IPS-15b (cell line): ENCODE results near the gene TTPAL.
"Not testable (repeated sequence)": the region's sequence is repeated elsewhere in the genome, so short reads cannot be mapped to it uniquely, and the experiment has no call there.

ENCODE experiments used
- H3K27me3 ChIP-seq: one replicate; pipeline ENCODE4 v1.6.1; 2013; ENCODE audit warnings: low read length; ENCODE audit not compliant: control insufficient read depth, insufficient read depth
- H3K36me3 ChIP-seq: one replicate; pipeline ENCODE4 v1.6.1; 2013; ENCODE audit warnings: low read length; ENCODE audit not compliant: control insufficient read depth, insufficient read depth
- H3K4me1 ChIP-seq: one replicate; pipeline ENCODE4 v1.6.1; 2013; ENCODE audit warnings: mild to moderate bottlenecking, low read length; ENCODE audit not compliant: control insufficient read depth, insufficient read depth
- H3K4me3 ChIP-seq: one replicate; pipeline ENCODE4 v1.5.1; 2013; ENCODE audit warnings: low read depth, low read length
- H3K9ac ChIP-seq: one replicate; pipeline ENCODE4 v1.6.1; 2013; ENCODE audit warnings: low read depth, mild to moderate bottlenecking, low read length
- H3K9me3 ChIP-seq: one replicate; pipeline ENCODE4 v1.6.1; 2013; ENCODE audit warnings: mild to moderate bottlenecking, low read length; ENCODE audit not compliant: control insufficient read depth, insufficient read depth

TTPAL gene

DNA sequence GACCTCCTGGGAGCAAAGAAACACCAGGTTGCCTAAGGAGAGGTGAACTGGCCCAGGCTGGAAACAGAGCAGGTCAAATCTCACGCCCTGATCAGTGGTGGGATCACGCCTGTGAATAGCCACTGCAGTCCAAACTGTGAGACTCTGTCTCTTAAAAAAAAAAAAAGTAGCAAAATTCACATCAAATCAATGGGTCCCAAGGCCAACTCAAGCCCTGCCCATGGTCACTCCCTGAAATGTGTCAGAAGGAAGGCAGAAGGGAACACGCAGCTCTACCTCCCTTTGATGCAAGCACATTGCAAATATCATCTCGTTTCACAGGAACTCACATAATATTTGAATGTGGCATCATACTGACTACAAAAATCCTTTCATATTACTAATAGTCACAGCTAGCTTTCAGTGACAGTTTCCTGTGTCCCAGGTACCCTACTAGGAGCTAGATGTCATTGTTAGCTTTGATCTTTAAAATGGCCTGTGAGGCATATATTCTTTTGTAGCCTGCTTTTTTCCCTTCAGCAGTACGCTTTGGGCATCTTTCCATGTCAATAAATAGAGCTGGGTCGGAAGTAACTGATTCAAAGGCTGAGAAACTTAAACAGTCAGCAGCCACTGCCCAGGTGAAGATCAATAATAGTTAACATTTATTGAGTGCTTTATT lies 14.4 kb upstream of the TTPAL start:
- Histone ChIP-seq H3K27me3 (no peaks in the 10 kb centered on the region), H3K4me3 (no peak overlapping the region), H3K36me3 (no peaks in the 10 kb centered on the region), H3K4me1 (no peaks in the 10 kb centered on the region), H3K9me3 (no peaks in the 10 kb centered on the region), H3K9ac (no peak overlapping the region)

DNA sequence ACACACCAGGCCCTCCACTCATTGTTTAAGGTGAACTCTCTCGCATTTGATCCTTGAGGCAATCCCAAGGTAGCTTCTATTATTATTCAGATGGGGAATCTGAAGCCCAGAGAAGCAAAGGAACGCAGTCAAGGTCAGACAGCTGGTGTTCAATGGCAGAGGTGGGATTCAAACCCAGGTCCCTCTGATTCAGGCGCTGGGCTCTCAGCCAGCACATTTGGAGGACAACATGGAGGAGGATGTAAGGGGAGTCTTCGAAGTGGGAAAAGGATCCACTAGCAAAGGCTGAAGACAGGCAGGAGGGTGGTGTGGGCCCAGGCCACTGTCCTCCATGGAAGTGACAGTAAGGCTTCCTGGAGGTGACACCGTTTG lies 13.9 kb upstream of the TTPAL start:
- Histone ChIP-seq H3K4me3 (no peak overlapping the region), H3K27me3 (no peaks in the 10 kb centered on the region), H3K4me1 (no peaks in the 10 kb centered on the region), H3K9me3 (no peaks in the 10 kb centered on the region), H3K9ac (no peak overlapping the region), H3K36me3 (no peaks in the 10 kb centered on the region)

DNA sequence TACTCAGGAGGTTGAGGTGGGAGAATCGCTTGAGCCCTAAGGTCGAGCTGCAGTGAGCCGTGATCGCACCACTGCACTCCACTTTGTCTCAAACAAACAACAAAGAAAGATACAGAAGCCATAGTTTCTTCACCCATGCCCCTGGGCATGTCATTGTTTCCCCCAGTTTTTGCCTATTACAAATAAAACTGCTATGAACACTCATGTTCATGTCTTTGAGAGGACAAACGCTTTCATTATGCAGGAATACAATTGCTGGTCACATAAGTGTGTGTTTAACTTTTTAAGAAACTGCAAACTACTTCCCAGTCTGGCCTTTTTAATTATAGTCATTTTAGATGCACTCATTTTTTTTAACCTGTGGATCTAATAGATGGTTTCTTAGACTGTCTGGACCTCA lies 12.2 kb upstream of the TTPAL start:
- Histone ChIP-seq H3K9ac (no peak overlapping the region), H3K4me1 (peaks cover 3% of the 10 kb centered on the region), H3K4me3 (no peak overlapping the region), H3K36me3 (no peaks in the 10 kb centered on the region), H3K27me3 (no peaks in the 10 kb centered on the region), H3K9me3 (no peaks in the 10 kb centered on the region)

DNA sequence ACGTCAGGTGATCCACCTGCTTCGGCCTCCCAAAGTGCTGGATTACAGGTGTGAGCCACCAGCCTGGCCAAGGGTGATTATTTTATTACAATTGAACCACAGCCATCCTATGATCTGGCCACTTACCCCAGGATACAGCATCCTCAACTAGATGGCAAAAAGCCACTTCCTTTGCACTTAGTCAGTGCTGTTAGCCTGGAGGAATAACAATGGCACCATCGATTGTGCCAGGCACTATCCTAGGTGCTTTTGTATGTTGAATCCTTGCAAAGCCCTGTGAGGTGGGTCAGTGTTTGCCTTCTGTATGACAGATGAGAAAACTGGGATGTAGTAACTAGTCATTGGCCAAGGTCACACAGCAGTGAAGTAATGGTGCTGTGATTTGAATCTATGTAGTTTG lies 11.2 kb upstream of the TTPAL start:
- H3K9me3 ChIP-seq = no peaks in the 10 kb centered on the region
- no peak overlapping the region for H3K9ac ChIP-seq
- H3K4me1 ChIP-seq = peaks cover 3% of the 10 kb centered on the region
- H3K27me3 ChIP-seq = no peaks in the 10 kb centered on the region
- H3K4me3 ChIP-seq = no peak overlapping the region
- no peaks in the 10 kb centered on the region for H3K36me3 ChIP-seq

DNA sequence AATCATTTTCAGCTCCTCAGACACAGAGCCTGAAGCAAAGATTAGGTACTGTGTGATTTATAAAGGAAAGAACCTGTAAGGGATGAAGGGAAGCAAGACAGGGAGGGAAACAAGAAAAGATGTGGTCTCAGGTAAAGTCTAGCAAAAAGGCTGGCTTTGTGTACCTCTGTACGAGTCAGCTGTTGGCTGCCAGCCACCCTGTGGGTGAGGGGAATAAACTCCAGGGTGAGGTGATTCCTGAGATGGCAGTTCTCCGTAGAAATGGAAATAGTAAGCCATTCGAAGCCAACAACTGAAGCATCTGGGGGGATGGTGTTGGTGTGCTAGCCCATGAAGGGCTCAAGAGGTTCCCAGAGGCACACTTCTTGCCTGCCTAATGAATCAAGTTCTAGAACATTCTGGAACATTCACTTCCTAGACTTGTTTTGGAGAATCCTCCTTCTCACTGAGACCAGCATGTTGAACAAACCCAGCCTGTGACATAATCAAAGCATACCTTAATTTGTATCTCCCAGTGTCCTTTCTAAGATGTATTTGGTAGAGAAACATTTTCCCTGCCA lies 10.6 kb upstream of the TTPAL start:
- Histone ChIP-seq H3K9ac (no peak overlapping the region), H3K36me3 (no peaks in the 10 kb centered on the region), H3K4me1 (peaks cover 3% of the 10 kb centered on the region), H3K27me3 (no peaks in the 10 kb centered on the region), H3K4me3 (no peak overlapping the region), H3K9me3 (no peaks in the 10 kb centered on the region)

DNA sequence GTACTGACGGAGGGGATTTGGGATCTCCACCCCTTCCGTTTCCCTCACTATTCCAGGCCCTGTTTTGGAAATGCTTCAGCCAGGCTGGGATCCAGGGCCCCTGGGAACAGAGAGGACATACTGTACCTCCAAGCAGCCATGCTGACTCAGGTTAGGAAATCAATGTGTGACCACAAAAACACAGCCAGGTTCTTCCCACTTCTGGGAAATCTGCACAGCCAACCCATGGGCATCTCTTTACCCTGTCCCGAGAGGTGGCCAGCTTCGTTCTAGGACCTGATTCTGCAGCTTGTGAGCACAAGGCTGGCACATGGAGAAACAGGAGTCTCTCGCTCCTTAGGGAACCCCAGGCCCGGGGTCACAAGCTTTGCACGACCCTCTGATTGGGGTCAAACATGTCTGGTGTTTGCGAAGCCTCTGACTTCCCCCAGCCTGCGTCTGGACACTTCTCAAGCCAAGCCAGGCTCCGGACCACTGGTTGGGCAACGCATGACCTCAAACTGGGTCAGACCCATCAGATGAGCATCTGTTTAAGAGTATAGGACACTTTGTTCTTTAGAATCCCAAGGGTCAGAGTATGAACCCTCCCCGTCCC lies 8.3 kb upstream of the TTPAL start:
- no peak overlapping the region for H3K9ac ChIP-seq
- H3K4me1 ChIP-seq = peaks cover 3% of the 10 kb centered on the region
- H3K4me3 ChIP-seq = no peak overlapping the region

DNA sequence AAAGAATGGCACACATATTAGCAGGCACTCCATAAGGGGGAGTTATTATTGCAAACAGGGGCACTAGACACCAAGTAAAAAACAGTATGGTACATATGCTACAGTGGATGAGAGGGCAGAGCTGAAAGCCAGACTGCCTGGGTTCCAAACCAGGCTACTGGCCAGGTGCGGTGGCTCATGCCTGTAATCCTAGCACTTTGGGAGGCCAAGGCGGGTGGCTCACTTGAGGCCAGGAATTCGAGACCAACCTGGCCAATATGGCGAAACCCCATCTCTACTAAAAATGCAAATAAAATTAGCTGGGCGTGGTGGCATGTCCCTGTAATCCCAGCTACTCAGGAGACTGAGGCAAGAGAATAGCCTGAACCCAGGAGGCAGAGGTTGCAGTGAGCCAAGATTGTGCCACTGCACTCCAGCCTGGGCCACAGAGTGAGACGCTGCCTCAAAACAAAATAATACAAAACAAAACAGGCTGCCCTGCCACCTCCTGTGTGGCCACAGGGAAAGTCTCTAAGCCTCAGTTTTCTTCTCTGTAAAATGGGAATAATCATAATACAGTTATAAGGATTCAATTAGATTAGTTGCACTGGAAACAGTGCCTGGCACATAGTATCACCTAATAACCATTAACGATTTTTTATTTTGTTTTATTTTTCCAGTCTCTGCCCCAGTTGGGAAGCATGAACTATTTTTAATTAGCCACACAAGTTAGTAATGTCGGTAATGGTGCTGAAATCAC lies 7.5 kb upstream of the TTPAL start:
- no peaks in the 10 kb centered on the region for H3K9me3 ChIP-seq
- H3K36me3 ChIP-seq = no peaks in the 10 kb centered on the region
- no peak overlapping the region for H3K9ac ChIP-seq
- no peaks in the 10 kb centered on the region for H3K27me3 ChIP-seq
- H3K4me1 ChIP-seq = peaks cover 3% of the 10 kb centered on the region
- no peak overlapping the region for H3K4me3 ChIP-seq

More for the DNA sequence above, 8.3 kb upstream of the TTPAL start:
- H3K9me3 ChIP-seq = no peaks in the 10 kb centered on the region
- no peaks in the 10 kb centered on the region for H3K36me3 ChIP-seq
- H3K27me3 ChIP-seq = no peaks in the 10 kb centered on the region

DNA sequence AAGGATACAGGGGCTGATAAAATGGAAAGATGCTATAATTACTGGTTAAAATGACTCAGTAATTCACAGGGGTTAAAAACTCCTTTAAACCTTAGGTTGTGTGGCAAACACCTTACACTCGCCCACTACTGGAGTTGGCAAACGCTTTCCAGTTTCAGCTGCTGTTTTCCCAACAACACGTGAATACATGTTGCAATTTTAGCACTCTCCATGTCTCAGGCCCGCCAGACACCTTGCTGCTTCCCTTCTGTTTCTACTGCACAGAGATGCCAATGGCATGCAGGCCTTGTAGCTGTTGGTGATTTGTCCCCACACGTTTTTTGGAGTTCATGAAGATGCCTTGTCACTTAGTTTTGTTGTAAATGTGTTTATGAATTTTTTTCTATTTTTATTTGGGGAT lies 5.3 kb upstream of the TTPAL start:
- Histone ChIP-seq H3K36me3 (no peaks in the 10 kb centered on the region), H3K9ac (no peak overlapping the region), H3K27me3 (no peaks in the 10 kb centered on the region), H3K4me3 (no peak overlapping the region), H3K9me3 (no peaks in the 10 kb centered on the region), H3K4me1 (peaks cover 5% of the 10 kb centered on the region)

DNA sequence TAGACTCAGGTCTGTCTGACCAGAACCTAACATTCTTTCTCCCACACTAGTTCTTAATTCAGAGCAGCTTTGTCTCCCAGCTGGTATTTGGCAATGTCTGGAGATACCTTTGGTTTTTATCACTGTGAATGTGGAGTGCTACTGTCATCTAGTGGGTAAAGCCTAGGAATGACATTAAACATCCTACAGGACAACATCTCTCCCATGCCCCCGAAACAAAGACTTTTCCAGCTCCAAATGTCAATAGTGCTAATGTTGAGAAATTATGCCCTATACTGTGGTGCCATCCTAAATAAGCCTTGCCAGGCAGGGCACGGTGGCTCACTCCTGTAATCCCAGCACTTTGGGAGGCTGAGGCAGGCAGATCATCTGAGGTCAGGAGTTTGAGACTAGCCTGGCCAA lies 4.2 kb upstream of the TTPAL start:
- Histone ChIP-seq H3K9ac (no peak overlapping the region), H3K36me3 (no peaks in the 10 kb centered on the region), H3K9me3 (no peaks in the 10 kb centered on the region), H3K27me3 (no peaks in the 10 kb centered on the region), H3K4me1 (peaks cover 6% of the 10 kb centered on the region), H3K4me3 (no peak overlapping the region)

DNA sequence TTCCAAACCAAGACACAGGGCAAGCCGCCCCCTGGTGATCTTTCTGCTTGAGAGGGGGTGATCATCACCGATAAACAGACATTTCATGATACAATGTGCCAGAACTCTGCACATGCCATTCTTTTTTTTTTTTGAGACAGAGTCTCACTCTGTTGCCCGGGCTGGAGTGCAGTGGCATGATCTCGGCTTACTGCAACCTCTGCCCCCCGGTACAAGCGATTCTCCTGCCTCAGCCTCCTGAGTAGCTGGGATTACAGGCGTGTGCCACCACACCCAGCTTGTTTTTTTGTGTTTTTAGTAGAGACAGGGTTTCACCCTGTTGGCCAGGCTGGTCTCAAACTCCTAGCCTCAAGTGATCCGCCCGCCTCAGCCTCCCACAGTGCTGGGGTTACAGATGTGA lies 3.4 kb upstream of the TTPAL start:
- H3K4me1 ChIP-seq, H3K9ac ChIP-seq, H3K27me3 ChIP-seq: not testable (repeated sequence)

DNA sequence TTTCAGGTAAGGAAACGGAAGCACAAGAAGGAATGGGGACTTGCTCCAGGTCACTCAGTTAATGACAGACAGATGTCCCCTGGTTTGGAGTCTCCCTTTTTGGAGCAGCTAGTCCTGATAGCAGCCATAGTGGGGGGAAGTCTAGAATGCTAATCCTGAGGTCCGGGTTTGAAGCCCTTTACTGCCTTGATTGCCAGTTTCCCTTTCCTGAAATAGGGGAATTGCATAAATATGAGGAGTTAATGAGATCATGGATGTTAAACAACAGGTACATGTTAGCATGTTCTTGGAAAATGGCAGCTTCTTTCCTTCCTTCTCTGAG lies 341 bp upstream of the TTPAL start:
- Histone ChIP-seq H3K9ac (no peak overlapping the region), H3K27me3 (no peaks in the 10 kb centered on the region), H3K4me3 (peak overlapping the region; percentile 92), H3K36me3 (no peaks in the 10 kb centered on the region), H3K4me1 (peaks cover 3% of the 10 kb centered on the region), H3K9me3 (no peaks in the 10 kb centered on the region)

More for the DNA sequence above, 3.4 kb upstream of the TTPAL start:
- H3K4me3 ChIP-seq, H3K9me3 ChIP-seq, H3K36me3 ChIP-seq: not testable (repeated sequence)

DNA sequence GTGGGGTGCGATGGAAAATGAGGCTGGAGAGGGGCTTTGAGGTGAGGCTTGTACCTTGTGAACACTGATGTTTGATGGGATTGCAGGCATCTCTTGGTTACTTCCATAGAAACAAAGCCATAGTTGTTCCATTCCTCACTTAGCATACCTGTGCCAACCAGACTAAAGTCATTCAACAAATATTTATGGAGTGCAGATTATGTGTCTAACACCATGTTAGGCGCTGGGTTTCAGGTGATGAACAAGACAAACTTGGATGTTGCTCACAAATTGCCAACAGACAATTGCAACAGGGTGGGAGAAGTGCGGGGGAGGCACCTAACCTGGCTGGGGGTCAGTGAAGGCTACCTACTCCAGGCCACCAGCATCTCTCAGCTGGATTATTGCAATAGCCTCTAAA lies 1.5 kb downstream of the TTPAL start:
- Histone ChIP-seq H3K27me3 (no peaks in the 10 kb centered on the region), H3K4me1 (peaks cover 3% of the 10 kb centered on the region), H3K9ac (no peak overlapping the region), H3K36me3 (no peaks in the 10 kb centered on the region), H3K4me3 (no peak overlapping the region), H3K9me3 (no peaks in the 10 kb centered on the region)
